HepG2 (cell line): ENCODE measurements around the gene TMEM200A.

Experiments used
- ARID3A ChIP-seq: IDR thresholded peaks from 2 replicates; pipeline ENCODE4 v1.6.1; 2012; ENCODE audit warnings: low read depth, low read length, improper control_type of control experiment
- BRCA1 ChIP-seq: sonication (generic); formaldehyde crosslinking; IDR thresholded peaks from 2 replicates; pipeline ENCODE4 v1.4.0; 2020; ENCODE audit warnings: missing genetic modification reagents
- CREB1 ChIP-seq, 2 experiments: fragments of 450-650 bp in 1 of 2; IDR thresholded peaks; 2 replicates each; pipeline ENCODE4 v1.6.1; 2016 to 2017; ENCODE audit warnings: control low read depth in 1 of 2, mild to moderate bottlenecking in 1 of 2, missing compliant biosample characterization in 1 of 2, missing genetic modification characterization in 1 of 2
- CTCF ChIP-seq: sonication (generic); formaldehyde crosslinking; IDR thresholded peaks from 2 replicates; pipeline ENCODE4 v1.5.0; 2020; ENCODE audit warnings: mild to moderate bottlenecking, missing genetic modification reagents, moderate library complexity
- E2F1 ChIP-seq: sonication (generic); formaldehyde crosslinking; IDR thresholded peaks from 2 replicates; pipeline ENCODE4 v1.5.0; 2020; ENCODE audit warnings: missing genetic modification reagents
- IKZF4 ChIP-seq: sonication (generic); formaldehyde crosslinking; IDR thresholded peaks from 2 replicates; pipeline ENCODE4 v1.5.1; 2020; ENCODE audit warnings: borderline replicate concordance, mild to moderate bottlenecking, low read depth, missing genetic modification reagents; ENCODE audit errors: not compliant biosample characterization
- NFIC ChIP-seq: IDR thresholded peaks from 2 replicates; pipeline ENCODE4 v1.6.1; 2012; ENCODE audit warnings: mild to moderate bottlenecking, low read length, inconsistent platforms
- SRSF1 ChIP-seq: fragments of 200-400 bp; formaldehyde crosslinking; optimal IDR thresholded peaks from 2 replicates; pipeline ENCODE3; 2017; ENCODE audit warnings: mild to moderate bottlenecking, low read depth, low read length, moderate library complexity
- TBL1XR1 ChIP-seq: fragments of 150-350 bp; IDR thresholded peaks from 2 replicates; pipeline ENCODE4 v1.6.1; 2014; ENCODE audit warnings: borderline replicate concordance, low read length; ENCODE audit not compliant: partially characterized antibody
- ZNF687 ChIP-seq: sonication (generic); formaldehyde crosslinking; IDR thresholded peaks from 2 replicates; pipeline ENCODE4 v1.5.1; 2020; ENCODE audit warnings: mild to moderate bottlenecking, missing genetic modification reagents, moderate library complexity
- ZSCAN12 ChIP-seq: sonication (generic); formaldehyde crosslinking; IDR thresholded peaks from 2 replicates; pipeline ENCODE4 v1.9.0; 2021; ENCODE audit warnings: mild to moderate bottlenecking, missing genetic modification reagents

- TF ChIP-seq CTCF (no peak), ZNF687 (CRISPR knock-in tag) (no peak), ZSCAN12 (CRISPR knock-in tag) (no peak), TBL1XR1 (no peak), SRSF1 (no peak), NFIC (no peak), ARID3A (no peak), E2F1 (no peak), CREB1 (IDR thresholded peaks at IDR 0.05) (no peak), CREB1 (CRISPR knock-in tag; IDR thresholded peaks at IDR 0.05) (no peak), BRCA1 (CRISPR knock-in tag) (no peak), IKZF4 (no peak)
Observed at GRCh38 chr6:130376936-130377335, 11.1 kb downstream of the TMEM200A start.
